Measurements from ENCODE around the gene NPIPB4. TPM values are rescaled to one million over a fixed set of nuclear protein-coding genes. Genes with fewer than 3 reads are reported as not detected.

The NPIPB4 gene
- 22.1 and 42.9 TPM in 2 replicates for total RNA-seq

GRCh38 chr16:21857656-21858055, at the start of gene NPIPB4:
Gene NPIPB4 (minus strand): TSS chr16:21857756. CDS start chr16:21857378, 378 bp downstream.

Small RNAs within 50 kb of the gene (small RNA-seq; reads per million reads assigned to genes)
- gene AC092375.3 (ENCODE audit: low replicate concordance), result not detected

Other genes starting within 250 kb of the NPIPB4 start
- gene IGSF6, start 205.1 kb downstream of the NPIPB4 start, total RNA-seq, result under 0.01 TPM in 2 replicates
- gene OTOA, start 193.8 kb downstream of the NPIPB4 start, total RNA-seq, result not detected in 2 replicates
- 129 and 197 TPM in 2 replicates for gene UQCRC2, start 95.6 kb upstream of the NPIPB4 start, total RNA-seq
- gene PDZD9, start 143.4 kb upstream of the NPIPB4 start, total RNA-seq, result not detected in 2 replicates
- 13.6 and 35.1 TPM in 2 replicates for gene MOSMO, start 150.4 kb upstream of the NPIPB4 start, total RNA-seq
- gene VWA3A, start 234.8 kb upstream of the NPIPB4 start, total RNA-seq, result 0.14 TPM in 1 of 2 replicates, not detected in the other

Measured in placental pericyte (primary cell).